Muscle layer of duodenum (tissue), 2 donors: ENCODE measurements around the gene C12orf56.
"Not testable (repeated sequence)": the region's sequence is repeated elsewhere in the genome, so short reads cannot be mapped to it uniquely, and the experiment has no call there.

Experiments used
- H3K27ac ChIP-seq: one replicate; pipeline ENCODE4 v1.7.0; 2013; ENCODE audit warnings: mild to moderate bottlenecking, low read length
- H3K27me3 ChIP-seq: one replicate; pipeline ENCODE4 v1.7.0; 2013; ENCODE audit warnings: low read depth, mild to moderate bottlenecking, control low read depth, low read length
- H3K36me3 ChIP-seq, 2 donors: one replicate each; pipeline ENCODE4 v1.7.0; 2013; ENCODE audit warnings: low read length in 2 of 2, control low read depth in 1 of 2, mild to moderate bottlenecking in 1 of 2; ENCODE audit not compliant: insufficient read depth in 2 of 2, control insufficient read depth in 1 of 2
- H3K4me1 ChIP-seq, 2 donors: one replicate each; pipeline ENCODE4 v1.7.0; 2013; ENCODE audit warnings: low read length in 2 of 2, mild to moderate bottlenecking in 2 of 2, control low read depth in 1 of 2, moderate library complexity in 1 of 2; ENCODE audit not compliant: insufficient read depth in 2 of 2, control insufficient read depth in 1 of 2
- H3K4me3 ChIP-seq, 2 donors: one replicate each; pipeline ENCODE4 v1.7.0; 2013; ENCODE audit warnings: low read length in 2 of 2, low read depth in 1 of 2, mild to moderate bottlenecking in 1 of 2
- H3K9me3 ChIP-seq, 2 donors: one replicate each; pipeline ENCODE4 v1.7.0; 2013; ENCODE audit warnings: low read length in 2 of 2, control low read depth in 1 of 2, mild to moderate bottlenecking in 1 of 2; ENCODE audit not compliant: control insufficient read depth in 1 of 2
- donor health status: healthy.

C12orf56 gene

GRCh38 chr12:64229240-64229639 lies 161.3 kb downstream of the C12orf56 start:
- Histone ChIP-seq H3K27me3 (no peaks in the 10 kb centered on the region), H3K27ac (no peak overlapping the region), H3K4me3 (no peak overlapping the region)

DNA sequence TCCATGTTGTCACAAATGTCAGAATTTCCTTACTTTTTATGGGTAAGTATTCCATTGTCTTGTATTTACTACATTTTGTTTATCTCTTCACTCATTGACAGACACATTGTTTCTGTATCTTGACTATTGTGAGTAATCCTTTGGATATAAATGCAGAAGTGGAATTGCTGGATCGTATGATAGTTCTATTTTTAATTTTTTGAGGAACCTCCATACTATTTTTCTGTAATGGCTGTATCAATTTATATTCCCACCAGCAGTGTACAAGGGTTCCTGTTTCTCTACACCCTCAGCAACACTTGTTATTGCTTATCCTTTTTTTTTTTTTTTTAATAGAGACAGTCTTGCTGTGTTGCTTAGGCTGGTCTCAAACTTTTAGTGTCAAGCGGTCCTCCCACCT lies 164.9 kb downstream of the C12orf56 start:
- peaks cover 5 to 6% of the 10 kb centered on the region in 2 donors for H3K4me1 ChIP-seq
- H3K36me3 ChIP-seq, result no peaks in the 10 kb centered on the region
- H3K27ac ChIP-seq, result no peak overlapping the region
- no peak overlapping the region for H3K4me3 ChIP-seq
- no peaks in the 10 kb centered on the region for H3K9me3 ChIP-seq
- no peaks in the 10 kb centered on the region for H3K27me3 ChIP-seq

More at GRCh38 chr12:64229240-64229639, 161.3 kb downstream of the C12orf56 start:
- H3K9me3 ChIP-seq, result no peaks in the 10 kb centered on the region
- H3K4me1 ChIP-seq, result no peaks in the 10 kb centered on the region
- H3K36me3 ChIP-seq, result no peaks in the 10 kb centered on the region

DNA sequence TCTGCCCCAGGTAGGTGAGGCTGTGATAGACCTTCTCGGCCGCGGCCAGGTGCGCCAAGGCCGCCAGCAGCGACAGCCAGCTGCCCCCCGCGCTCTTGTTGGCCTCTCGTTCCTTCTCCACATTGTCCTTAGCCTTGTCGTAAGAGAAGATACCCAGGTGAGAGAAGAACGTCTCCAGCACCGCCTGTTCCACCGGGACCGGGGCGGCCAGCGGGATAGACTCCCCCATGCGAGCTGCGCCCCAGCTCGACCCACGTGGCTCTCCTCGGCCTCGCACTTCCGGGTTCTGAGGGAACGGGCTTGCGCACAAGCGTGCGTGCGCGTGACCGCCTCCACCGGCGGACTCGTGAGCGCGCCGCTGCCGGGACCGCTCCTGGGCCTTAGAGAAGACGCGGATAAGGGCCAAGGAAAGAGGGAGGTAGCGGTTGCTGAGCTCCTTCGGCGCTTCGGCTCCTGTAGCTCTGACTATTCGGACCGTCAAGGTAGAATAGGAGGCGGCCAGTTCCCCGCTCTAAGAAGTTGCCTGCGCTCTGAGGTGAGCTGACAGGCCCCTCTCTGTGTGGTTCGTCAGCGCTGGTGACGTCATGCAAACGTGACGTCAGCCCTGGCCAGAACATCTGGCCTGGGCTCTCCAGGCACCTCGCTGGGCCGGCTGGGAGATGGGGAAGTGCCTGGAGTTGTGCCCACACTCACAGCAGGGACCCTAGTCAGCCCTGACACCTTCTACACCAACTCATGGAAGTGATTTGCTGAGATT lies 168.4 kb downstream of the C12orf56 start, which contains the start of gene KICS2:
TSS of gene KICS2 (minus strand) at position 288 of the 757 bp plus-strand sequence. CDS start at position 229, 59 bp downstream.
- Histone ChIP-seq H3K36me3 (no peaks in the 10 kb centered on the region), H3K9me3 (no peaks in the 10 kb centered on the region), H3K27ac (peak within 1 kb of the TSS; percentile 94), H3K27me3 (no peaks in the 10 kb centered on the region), H3K4me1 (peaks cover 5 to 6% of the 10 kb centered on the region in 2 donors), H3K4me3 (peak within 1 kb of the TSS; percentile 83 to 86)

- Histone ChIP-seq H3K4me3 (peak overlapping the region; percentile 83 to 86), H3K27ac (peak overlapping the region; percentile 94), H3K9me3 (no peaks in the 10 kb centered on the region), H3K4me1 (peaks cover 5 to 6% of the 10 kb centered on the region in 2 donors), H3K36me3 (no peaks in the 10 kb centered on the region), H3K27me3 (no peaks in the 10 kb centered on the region)
Measured at GRCh38 chr12:64221651-64222008, 168.9 kb downstream of the C12orf56 start.

DNA sequence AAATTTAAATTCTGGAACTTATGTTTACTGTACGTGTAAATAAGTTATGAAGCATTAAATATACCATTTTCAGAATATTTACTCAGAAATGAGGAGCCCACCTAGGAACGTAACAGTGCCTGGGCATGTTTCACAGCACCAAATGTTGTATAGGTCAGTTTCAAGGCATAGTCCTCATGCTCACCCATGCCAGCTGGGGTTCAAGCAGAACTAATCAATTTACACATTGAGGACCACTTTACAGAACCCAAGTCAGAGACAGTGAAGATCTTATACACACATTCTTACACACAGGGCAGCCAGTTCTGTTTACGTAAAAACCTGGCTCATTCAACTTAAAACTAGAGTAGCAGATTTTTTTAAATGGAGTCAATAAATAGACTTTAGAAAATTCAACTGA lies 170.5 kb downstream of the C12orf56 start:
- Histone ChIP-seq H3K27me3 (no peaks in the 10 kb centered on the region), H3K9me3 (no peaks in the 10 kb centered on the region), H3K4me3 (no peak overlapping the region), H3K4me1 (peaks cover 5 to 6% of the 10 kb centered on the region in 2 donors), H3K36me3 (peaks cover 0 to 4% of the 10 kb centered on the region in 2 donors), H3K27ac (no peak overlapping the region)

DNA sequence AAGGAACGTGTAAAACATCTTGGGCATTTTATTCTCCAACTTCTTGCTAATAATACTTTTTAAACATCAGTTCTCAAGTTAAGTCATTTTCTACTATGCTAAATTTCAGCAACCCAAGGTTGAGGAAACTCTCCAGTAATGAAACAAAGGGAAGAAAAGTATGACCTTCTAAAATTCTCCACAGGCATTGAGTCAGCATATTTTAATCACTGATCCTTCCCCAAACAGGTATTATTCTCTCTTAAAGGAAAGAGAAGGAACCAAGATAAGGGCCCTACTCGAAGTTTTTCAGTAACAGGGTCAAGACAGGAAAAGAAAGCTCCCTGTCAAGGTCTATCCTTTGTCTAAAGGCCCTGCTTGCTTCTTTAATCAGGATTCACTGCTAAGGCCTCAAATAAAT lies 171.4 kb downstream of the C12orf56 start:
- no peaks in the 10 kb centered on the region for H3K9me3 ChIP-seq
- no peak overlapping the region for H3K27ac ChIP-seq
- peaks cover 3 to 8% of the 10 kb centered on the region in 2 donors for H3K36me3 ChIP-seq
- no peaks in the 10 kb centered on the region for H3K27me3 ChIP-seq
- H3K4me3 ChIP-seq, result no peak overlapping the region
- peaks cover 5 to 6% of the 10 kb centered on the region in 2 donors for H3K4me1 ChIP-seq

DNA sequence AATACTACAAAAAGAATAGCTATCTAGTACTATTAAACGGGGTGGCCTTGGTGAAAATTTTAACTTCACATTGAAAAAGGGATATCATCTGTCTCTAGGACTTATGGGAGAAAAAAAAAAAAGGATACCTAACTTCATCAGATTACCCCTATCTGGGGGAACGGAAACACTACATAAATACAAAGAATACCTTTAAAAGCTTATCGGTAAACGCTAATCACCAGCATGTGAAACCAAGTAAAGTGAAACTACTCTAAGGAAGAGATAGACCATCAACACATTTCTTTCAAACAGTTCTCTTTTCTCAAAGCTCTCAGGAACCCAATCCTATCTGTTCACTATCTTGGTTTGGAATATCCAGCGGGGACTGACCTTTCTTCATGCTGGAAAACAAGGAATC lies 172.0 kb downstream of the C12orf56 start:
- H3K4me3 ChIP-seq, result no peak overlapping the region
- peaks cover 5 to 6% of the 10 kb centered on the region in 2 donors for H3K4me1 ChIP-seq
- H3K9me3 ChIP-seq, result no peaks in the 10 kb centered on the region
- no peak overlapping the region for H3K27ac ChIP-seq
- peaks cover 3 to 8% of the 10 kb centered on the region in 2 donors for H3K36me3 ChIP-seq
- H3K27me3 ChIP-seq, result no peaks in the 10 kb centered on the region

- H3K4me1 ChIP-seq, result not testable (repeated sequence)
Measured at GRCh38 chr12:64217643-64218042, 172.9 kb downstream of the C12orf56 start.

GRCh38 chr12:64216239-64216638 lies 174.3 kb downstream of the C12orf56 start:
- no peak overlapping the region for H3K4me3 ChIP-seq
- no peaks in the 10 kb centered on the region for H3K27me3 ChIP-seq
- H3K9me3 ChIP-seq, result no peaks in the 10 kb centered on the region
- H3K27ac ChIP-seq, result no peak overlapping the region
- peaks cover 2 to 5% of the 10 kb centered on the region in 2 donors for H3K4me1 ChIP-seq
- H3K36me3 ChIP-seq, result peaks cover 9 to 11% of the 10 kb centered on the region in 2 donors

More at GRCh38 chr12:64217643-64218042, 172.9 kb downstream of the C12orf56 start:
- not testable (repeated sequence) for H3K36me3 ChIP-seq, H3K27me3 ChIP-seq, H3K4me3 ChIP-seq, H3K27ac ChIP-seq, H3K9me3 ChIP-seq
